Gastroesophageal sphincter (tissue), 3 donors: ENCODE data around the gene CFAP58.

Source experiments
- CTCF ChIP-seq, 4 experiments: fragments of 200-600 bp in 2 of 4; fragments of 450-650 bp in 2 of 4; sonication (generic) in 1 of 4; IDR thresholded peaks; one replicate each; pipeline ENCODE4 v1.5.1; 2017 to 2019; ENCODE audit warnings: antibody characterized with exemption in 4 of 4, mild to moderate bottlenecking in 2 of 4, moderate library complexity in 2 of 4
- POLR2A ChIP-seq, 2 donors: fragments of 450-650 bp; IDR thresholded peaks; one replicate each; pipeline ENCODE4 v1.6.1; 2017; ENCODE audit warnings: antibody characterized with exemption in 2 of 2, mild to moderate bottlenecking in 2 of 2, moderate library complexity in 1 of 2
- POLR2AphosphoS5 ChIP-seq: sonication (generic); formaldehyde crosslinking; IDR thresholded peaks from one replicate; pipeline ENCODE4 v1.6.1; 2017; ENCODE audit warnings: antibody characterized with exemption

DNA sequence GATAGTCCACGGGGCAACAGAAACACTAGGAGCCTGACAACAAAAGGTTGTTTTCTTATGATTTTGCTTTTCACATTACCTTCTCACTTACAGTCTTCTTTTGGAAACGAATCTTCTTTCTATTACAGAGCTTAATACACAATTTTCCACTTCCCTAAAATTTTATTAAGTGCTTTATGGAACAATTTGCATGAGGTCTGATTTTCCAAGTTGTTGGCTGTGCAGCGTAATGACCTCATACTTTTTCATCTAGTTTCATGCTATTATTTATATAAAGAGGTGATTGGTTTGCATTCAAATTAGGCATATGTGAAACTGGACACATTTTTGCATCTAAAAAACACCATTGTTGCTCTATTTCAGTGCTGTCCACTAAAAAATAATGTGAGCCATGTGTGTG is 76.7 kb downstream of the CFAP58 start:
- no peak for TF ChIP-seq CTCF (IDR thresholded peaks at IDR 0.05)
- no peak for TF ChIP-seq POLR2AphosphoS5
- no peak for TF ChIP-seq POLR2A (IDR thresholded peaks at IDR 0.05)
